GM12878 (cell line): ENCODE measurements around the gene ATP6V1G2. TPM values are rescaled to one million over a fixed set of nuclear protein-coding genes. Genes with fewer than 3 reads are reported as not detected.

Experiments used
- ATAC-seq: fragments of 200-7000 bp; cut with Tn5 transposase; 3 replicates; pipeline ENCODE4 v1.9.1; 2020; ENCODE audit warnings: mild to moderate bottlenecking, moderate library complexity
- BruUV-seq: library from RNA; stranded (reverse); fragments of 400-500 nt; replicated peaks from 2 replicates; lab custom pipeline; 2021; lab: Mats Ljungman, UMichigan
- CTCF ChIA-PET: fragments of 300-600 bp; sonication (Branson Sonifier 250); formaldehyde crosslinking; extraction: SDS; loops from one replicate; lab custom pipeline; 2021; ENCODE audit warnings: inconsistent platforms; lab: Yijun Ruan, JAX
- POLR2A ChIA-PET: fragments of 350-600 bp; formaldehyde crosslinking; extraction: SDS; loops from one replicate; lab custom pipeline; 2021; ENCODE audit warnings: inconsistent platforms; lab: Charles Lee
- RAD21 ChIA-PET: fragments of 300-600 bp; sonication (Branson Sonifier 250); formaldehyde crosslinking; loops from one replicate; lab custom pipeline; 2023; ENCODE audit warnings: antibody characterized with exemption; ENCODE audit not compliant: unreplicated experiment; lab: Charles Lee
- SMC1A ChIA-PET: fragments of 300-600 bp; sonication (Branson Sonifier 250); formaldehyde crosslinking; loops from one replicate; lab custom pipeline; 2023; ENCODE audit not compliant: unreplicated experiment, uncharacterized antibody; lab: Charles Lee
- DNase-seq: peaks from one replicate; pipeline ENCODE4 v3.0.0-alpha.2; 2011; ENCODE audit warnings: low read depth, low spot score
- FAIRE-seq: peaks from 3 replicates; lab custom pipeline; 2011; peaks lifted over from hg19 to GRCh38; lab: Jason Lieb, UNC
- H2AFZ ChIP-seq: 2 replicates; pipeline ENCODE4 v1.6.0; 2011; ENCODE audit warnings: low read depth, low read length, control low read depth; ENCODE audit not compliant: control insufficient read depth
- H3K27ac ChIP-seq: 2 replicates; pipeline ENCODE4 v1.5.1; 2011; ENCODE audit warnings: control low read depth; ENCODE audit not compliant: control insufficient read depth, insufficient read depth
- H3K27me3 ChIP-seq, 2 experiments: replicated peaks in 1 of 2; 2 replicates each; pipeline versions ENCODE4 v1.6.0 to v1.6.1; 2011; ENCODE audit warnings: low read length in 1 of 2; ENCODE audit not compliant: control insufficient read depth in 2 of 2, insufficient read depth in 2 of 2
- H3K36me3 ChIP-seq, 2 experiments: 2 replicates each; pipeline ENCODE4 v1.5.1; 2011; ENCODE audit warnings: low read length in 1 of 2; ENCODE audit not compliant: control insufficient read depth in 2 of 2, insufficient read depth in 2 of 2
- H3K4me1 ChIP-seq: 2 replicates; pipeline ENCODE4 v1.6.1; 2011; ENCODE audit warnings: mild to moderate bottlenecking, low read length, moderate library complexity, mixed read lengths; ENCODE audit not compliant: control insufficient read depth, insufficient read depth
- H3K4me2 ChIP-seq: 2 replicates; pipeline ENCODE4 v1.6.0; 2011; ENCODE audit warnings: control low read depth; ENCODE audit not compliant: control insufficient read depth, insufficient read depth
- H3K4me3 ChIP-seq: fragments of 200-600 bp; sonication (generic); 2 replicates; pipeline ENCODE4 v1.5.1; 2016
- H3K79me2 ChIP-seq: 2 replicates; pipeline ENCODE4 v1.6.0; 2011; ENCODE audit warnings: low read length; ENCODE audit not compliant: control insufficient read depth, insufficient read depth
- H3K9ac ChIP-seq: 2 replicates; pipeline ENCODE4 v1.8.0; 2011; ENCODE audit warnings: low read length, control low read depth, mixed read lengths; ENCODE audit not compliant: control insufficient read depth, insufficient read depth
- H3K9me3 ChIP-seq: replicated peaks from 3 replicates; pipeline ENCODE4 v1.5.1; 2011; ENCODE audit warnings: mild to moderate bottlenecking, low read length; ENCODE audit not compliant: control insufficient read depth, insufficient read depth
- H4K20me1 ChIP-seq: 2 replicates; pipeline ENCODE4 v1.6.0; 2011; ENCODE audit not compliant: control insufficient read depth, insufficient read depth
- BHLHE40 ChIP-seq, 2 experiments: fragments of 450-650 bp in 1 of 2; IDR thresholded peaks; 2 replicates each; pipeline ENCODE4 v1.6.1; 2011 to 2017; ENCODE audit warnings: low read depth in 2 of 2, borderline replicate concordance in 1 of 2, improper control_type of control experiment in 1 of 2, low read length in 1 of 2, mild to moderate bottlenecking in 1 of 2
- BRCA1 ChIP-seq: IDR thresholded peaks from 2 replicates; pipeline ENCODE4 v1.6.1; 2011; ENCODE audit warnings: low read depth, low read length, improper control_type of control experiment
- CHD4 ChIP-seq: fragments of 200-600 bp; sonication (generic); IDR thresholded peaks from 2 replicates; pipeline ENCODE4 v1.6.1; 2016; ENCODE audit warnings: mild to moderate bottlenecking
- CREM ChIP-seq: IDR thresholded peaks from 2 replicates; pipeline ENCODE4 v1.6.1; 2014; ENCODE audit warnings: antibody characterized with exemption, low read depth
- EP300 ChIP-seq, 2 experiments: fragments of 150-350 bp in 1 of 2; IDR thresholded peaks; 2 replicates each; pipeline ENCODE4 v1.6.1; 2011 to 2012; ENCODE audit warnings: low read depth in 2 of 2, low read length in 2 of 2, borderline replicate concordance in 1 of 2, improper control_type of control experiment in 1 of 2, inconsistent platforms in 1 of 2; ENCODE audit not compliant: control insufficient read depth in 1 of 2
- FOXK2 ChIP-seq: fragments of 450-650 bp; IDR thresholded peaks from 2 replicates; pipeline ENCODE4 v1.6.1; 2017; ENCODE audit warnings: mild to moderate bottlenecking, moderate library complexity
- FOXM1 ChIP-seq: IDR thresholded peaks from 2 replicates; pipeline ENCODE4 v1.6.1; 2012; ENCODE audit warnings: low read depth, mild to moderate bottlenecking, inconsistent platforms, low read length, moderate library complexity
- JUNB ChIP-seq: IDR thresholded peaks from 2 replicates; pipeline ENCODE4 v1.6.1; 2016; ENCODE audit warnings: antibody characterized with exemption, mild to moderate bottlenecking
- KAT2A ChIP-seq: conservative IDR thresholded peaks from 2 replicates; pipeline ENCODE4 v1.6.1; 2011; ENCODE audit warnings: low read depth, low read length; ENCODE audit not compliant: control insufficient read depth
- KLF5 ChIP-seq: fragments of 450-650 bp; IDR thresholded peaks from 2 replicates; pipeline ENCODE4 v1.6.1; 2014; ENCODE audit warnings: mild to moderate bottlenecking; ENCODE audit not compliant: partially characterized antibody
- MYB ChIP-seq: fragments of 150-350 bp; IDR thresholded peaks from 2 replicates; pipeline ENCODE4 v1.6.1; 2014; ENCODE audit warnings: mild to moderate bottlenecking, low read depth, low read length, borderline replicate concordance
- POLR2A ChIP-seq: IDR thresholded peaks from 2 replicates; pipeline ENCODE4 v1.6.1; 2011; ENCODE audit warnings: low read depth, mild to moderate bottlenecking, low read length
- RB1 ChIP-seq: fragments of 450-650 bp; formaldehyde crosslinking; IDR thresholded peaks from 2 replicates; pipeline ENCODE4 v1.6.1; 2017; ENCODE audit warnings: mild to moderate bottlenecking, borderline replicate concordance
- STAT3 ChIP-seq: IDR thresholded peaks from 2 replicates; pipeline ENCODE4 v1.6.1; 2011; ENCODE audit warnings: low read depth, low read length, improper control_type of control experiment
- ZNF622 ChIP-seq: fragments of 450-650 bp; IDR thresholded peaks from 2 replicates; pipeline ENCODE4 v1.6.1; 2017; ENCODE audit warnings: mild to moderate bottlenecking, inconsistent platforms
- WGBS: methylation state at CpG from one replicate; pipeline ENCODE4 v1.1.6; 2016; ENCODE audit warnings: low lambda C conversion rate; ENCODE audit not compliant: insufficient replicate concordance, insufficient coverage; ENCODE audit errors: missing lambda C conversion rate; 5-methylcytosine and 5-hydroxymethylcytosine counted together
- in situ Hi-C: fragments of 300-500 bp; cut with MboI; formaldehyde crosslinking; loops from 9 replicates; pipeline ENCODE4 v1.14.3; 2018; ENCODE audit warnings: mixed read lengths
- intact Hi-C: fragments of 100-400 bp; cut with micrococcal nuclease; formaldehyde crosslinking; loops from one replicate; pipeline ENCODE4 v1.14.2; 2022; ENCODE audit not compliant: unreplicated experiment
- polyA plus RNA-seq, 11 experiments: library from polyadenylated mRNA; depleted of rRNA in 4 of 11; unstranded in 6 of 11; stranded (reverse) in 5 of 11; fragments of >200 nt; fragmentation: Nextera tagmentation in 4 of 11; fragmentation: Illumina TruSeq in 1 of 11; extraction: Ambion mirVana in 4 of 11; extraction: Trizol in 1 of 11; gene quantifications; 1 replicate in 1 of 11; 2 replicates in 10 of 11; pipeline versions ENCODE4 v1.2.1 to v1.2.3, GENCODE V29; 2011 to 2016; ENCODE audit warnings: inconsistent platforms in 2 of 11, missing spikeins in 2 of 11, low read depth in 1 of 11
- total RNA-seq, 4 experiments: library from RNA; depleted of rRNA in 3 of 4; stranded (reverse); fragments of >200 nt in 3 of 4; fragmentation: Illumina TruSeq in 1 of 4; extraction: Trizol in 1 of 4; gene quantifications; 2 replicates each; pipeline versions ENCODE4 v1.2.1 to v1.2.3, GENCODE V29; 2013 to 2021
- TF ChIP-seq, protein P1 (sequence below): fragments of 450-650 bp; IDR thresholded peaks from 2 replicates; pipeline ENCODE4 v1.6.1; 2017; ENCODE audit warnings: low read depth, mild to moderate bottlenecking, moderate library complexity
- TF ChIP-seq, protein P2 (sequence below): fragments of 450-650 bp; IDR thresholded peaks from 2 replicates; pipeline ENCODE4 v1.6.1; 2017; ENCODE audit warnings: antibody characterized with exemption, mild to moderate bottlenecking, moderate library complexity
- TF ChIP-seq, protein P3 (sequence below): IDR thresholded peaks from 2 replicates; pipeline ENCODE4 v1.6.1; 2011; ENCODE audit warnings: borderline replicate concordance, low read depth, mild to moderate bottlenecking, moderate library complexity, low read length; ENCODE audit not compliant: insufficient read depth, poor library complexity, severe bottlenecking

The ATP6V1G2 gene
- total and polyA plus RNA-seq, 10 of the 15 experiments (the other 5 are each of a cell fraction or from before 2014, with no cell fraction given): 0.45 to 8.9 (median 2.8) TPM

DNA sequence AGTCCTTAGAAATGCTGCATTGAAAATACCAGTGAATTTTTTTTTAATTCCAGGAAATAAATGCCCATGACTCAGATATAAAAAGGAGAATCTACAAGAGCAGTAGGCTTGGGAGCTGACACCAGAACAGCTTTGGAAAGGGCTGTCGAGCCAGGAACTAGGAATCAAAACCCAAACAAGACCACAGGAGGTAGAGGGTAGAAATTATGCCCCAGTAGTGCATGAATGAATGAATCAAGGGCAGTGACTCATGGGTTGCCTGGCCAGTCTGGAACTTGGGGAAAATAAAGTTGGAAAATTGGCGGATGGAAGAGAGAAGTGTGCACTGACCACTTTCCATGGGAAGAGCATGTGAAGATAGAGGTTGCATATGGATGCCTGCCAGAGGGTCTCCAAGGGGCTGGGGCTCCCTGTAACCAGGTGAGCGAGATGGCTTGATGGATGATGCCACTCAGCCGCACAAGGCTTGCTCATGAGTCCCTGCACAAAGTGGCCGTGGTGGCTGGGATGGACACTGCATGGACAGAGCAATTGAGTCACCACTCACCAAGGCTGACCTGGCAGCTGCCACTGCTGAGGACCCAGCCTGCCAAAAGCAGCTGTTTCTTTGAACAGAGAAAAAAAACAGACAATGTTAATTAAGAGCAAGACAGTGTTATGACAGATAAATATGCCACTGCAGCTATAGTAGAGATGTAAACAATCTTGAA lies 32.8 kb downstream of the ATP6V1G2 start:
- CTCF ChIA-PET: interaction anchor here (1.2 kb wide), 1 partner anchor 71 kb away, joined by 3 read pairs; no protein-coding TSS in a partner anchor

More for the DNA sequence above, 32.8 kb downstream of the ATP6V1G2 start:
- no peak overlapping the region for H3K4me2 ChIP-seq
- H3K9ac ChIP-seq: no peak overlapping the region
- SMC1A ChIA-PET: no interaction called here
- FAIRE-seq: no peak
- TF ChIP-seq ZNF622: no peak
- TF ChIP-seq MYB: no peak
- no peak for TF ChIP-seq CHD4
- TF ChIP-seq KAT2A: no peak
- TF ChIP-seq, protein P1, sequence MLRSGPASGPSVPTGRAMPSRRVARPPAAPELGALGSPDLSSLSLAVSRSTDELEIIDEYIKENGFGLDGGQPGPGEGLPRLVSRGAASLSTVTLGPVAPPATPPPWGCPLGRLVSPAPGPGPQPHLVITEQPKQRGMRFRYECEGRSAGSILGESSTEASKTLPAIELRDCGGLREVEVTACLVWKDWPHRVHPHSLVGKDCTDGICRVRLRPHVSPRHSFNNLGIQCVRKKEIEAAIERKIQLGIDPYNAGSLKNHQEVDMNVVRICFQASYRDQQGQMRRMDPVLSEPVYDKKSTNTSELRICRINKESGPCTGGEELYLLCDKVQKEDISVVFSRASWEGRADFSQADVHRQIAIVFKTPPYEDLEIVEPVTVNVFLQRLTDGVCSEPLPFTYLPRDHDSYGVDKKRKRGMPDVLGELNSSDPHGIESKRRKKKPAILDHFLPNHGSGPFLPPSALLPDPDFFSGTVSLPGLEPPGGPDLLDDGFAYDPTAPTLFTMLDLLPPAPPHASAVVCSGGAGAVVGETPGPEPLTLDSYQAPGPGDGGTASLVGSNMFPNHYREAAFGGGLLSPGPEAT: no peak
- no peak for TF ChIP-seq JUNB
- TF ChIP-seq CREM: no peak
- TF ChIP-seq, protein P2, sequence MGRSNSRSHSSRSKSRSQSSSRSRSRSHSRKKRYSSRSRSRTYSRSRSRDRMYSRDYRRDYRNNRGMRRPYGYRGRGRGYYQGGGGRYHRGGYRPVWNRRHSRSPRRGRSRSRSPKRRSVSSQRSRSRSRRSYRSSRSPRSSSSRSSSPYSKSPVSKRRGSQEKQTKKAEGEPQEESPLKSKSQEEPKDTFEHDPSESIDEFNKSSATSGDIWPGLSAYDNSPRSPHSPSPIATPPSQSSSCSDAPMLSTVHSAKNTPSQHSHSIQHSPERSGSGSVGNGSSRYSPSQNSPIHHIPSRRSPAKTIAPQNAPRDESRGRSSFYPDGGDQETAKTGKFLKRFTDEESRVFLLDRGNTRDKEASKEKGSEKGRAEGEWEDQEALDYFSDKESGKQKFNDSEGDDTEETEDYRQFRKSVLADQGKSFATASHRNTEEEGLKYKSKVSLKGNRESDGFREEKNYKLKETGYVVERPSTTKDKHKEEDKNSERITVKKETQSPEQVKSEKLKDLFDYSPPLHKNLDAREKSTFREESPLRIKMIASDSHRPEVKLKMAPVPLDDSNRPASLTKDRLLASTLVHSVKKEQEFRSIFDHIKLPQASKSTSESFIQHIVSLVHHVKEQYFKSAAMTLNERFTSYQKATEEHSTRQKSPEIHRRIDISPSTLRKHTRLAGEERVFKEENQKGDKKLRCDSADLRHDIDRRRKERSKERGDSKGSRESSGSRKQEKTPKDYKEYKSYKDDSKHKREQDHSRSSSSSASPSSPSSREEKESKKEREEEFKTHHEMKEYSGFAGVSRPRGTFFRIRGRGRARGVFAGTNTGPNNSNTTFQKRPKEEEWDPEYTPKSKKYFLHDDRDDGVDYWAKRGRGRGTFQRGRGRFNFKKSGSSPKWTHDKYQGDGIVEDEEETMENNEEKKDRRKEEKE: no peak
- no peak for TF ChIP-seq POLR2A
- no peak for TF ChIP-seq FOXM1
- no peak for TF ChIP-seq BHLHE40 (IDR thresholded peaks at IDR 0.05; ENCODE audit: borderline replicate concordance in 1 of 2, low read depth in 2 of 2, low read length in 1 of 2)
- no peak for TF ChIP-seq BRCA1
- no peak for TF ChIP-seq FOXK2
- no peak for TF ChIP-seq EP300 (IDR thresholded peaks at IDR 0.05; ENCODE audit: borderline replicate concordance in 1 of 2, control insufficient read depth in 1 of 2, low read depth in 2 of 2, low read length in 2 of 2)
- no peak for TF ChIP-seq KLF5
- no peak for TF ChIP-seq STAT3
- no peak for TF ChIP-seq RB1
- TF ChIP-seq, protein P3, sequence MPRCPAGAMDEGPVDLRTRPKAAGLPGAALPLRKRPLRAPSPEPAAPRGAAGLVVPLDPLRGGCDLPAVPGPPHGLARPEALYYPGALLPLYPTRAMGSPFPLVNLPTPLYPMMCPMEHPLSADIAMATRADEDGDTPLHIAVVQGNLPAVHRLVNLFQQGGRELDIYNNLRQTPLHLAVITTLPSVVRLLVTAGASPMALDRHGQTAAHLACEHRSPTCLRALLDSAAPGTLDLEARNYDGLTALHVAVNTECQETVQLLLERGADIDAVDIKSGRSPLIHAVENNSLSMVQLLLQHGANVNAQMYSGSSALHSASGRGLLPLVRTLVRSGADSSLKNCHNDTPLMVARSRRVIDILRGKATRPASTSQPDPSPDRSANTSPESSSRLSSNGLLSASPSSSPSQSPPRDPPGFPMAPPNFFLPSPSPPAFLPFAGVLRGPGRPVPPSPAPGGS: no peak
- TF ChIP-seq, all 136 proteins: peak for 0
- ChIA-PET POLR2A (no interaction called here), RAD21 (no interaction called here)
- no TSS peak for BruUV-seq
- H3K4me1 ChIP-seq: no peaks in the 10 kb centered on the region
- no peak overlapping the region for H3K27ac ChIP-seq
- WGBS: 78% methylated on average over 5 of the region's 5 CpGs
- intact Hi-C loops (no loop called here), in situ Hi-C loops (no loop called here)
- H4K20me1 ChIP-seq: no peaks in the 10 kb centered on the region
- H3K36me3 ChIP-seq: peaks cover 18 to 19% of the 10 kb centered on the region in 2 experiments
- H2AFZ ChIP-seq: no peak overlapping the region
- ATAC-seq (no peak), DNase-seq (no peak)
- H3K27me3 ChIP-seq: no peaks in the 10 kb centered on the region
- H3K9me3 ChIP-seq: no peaks in the 10 kb centered on the region
- no peaks in the 10 kb centered on the region for H3K79me2 ChIP-seq
- no peak overlapping the region for H3K4me3 ChIP-seq
